HG03097 (cell line): ENCODE results near the gene GATA5.

ENCODE experiments used
- ATAC-seq: cut with Tn5 transposase; IDR thresholded peaks from one replicate; pipeline ENCODE4 v1.9.1; 2021; ENCODE audit not compliant: unreplicated experiment, low FRiP score

The GATA5 gene

GRCh38 chr20:62488470-62488869 is 12.7 kb upstream of the GATA5 start:
- ATAC-seq: no peak

DNA sequence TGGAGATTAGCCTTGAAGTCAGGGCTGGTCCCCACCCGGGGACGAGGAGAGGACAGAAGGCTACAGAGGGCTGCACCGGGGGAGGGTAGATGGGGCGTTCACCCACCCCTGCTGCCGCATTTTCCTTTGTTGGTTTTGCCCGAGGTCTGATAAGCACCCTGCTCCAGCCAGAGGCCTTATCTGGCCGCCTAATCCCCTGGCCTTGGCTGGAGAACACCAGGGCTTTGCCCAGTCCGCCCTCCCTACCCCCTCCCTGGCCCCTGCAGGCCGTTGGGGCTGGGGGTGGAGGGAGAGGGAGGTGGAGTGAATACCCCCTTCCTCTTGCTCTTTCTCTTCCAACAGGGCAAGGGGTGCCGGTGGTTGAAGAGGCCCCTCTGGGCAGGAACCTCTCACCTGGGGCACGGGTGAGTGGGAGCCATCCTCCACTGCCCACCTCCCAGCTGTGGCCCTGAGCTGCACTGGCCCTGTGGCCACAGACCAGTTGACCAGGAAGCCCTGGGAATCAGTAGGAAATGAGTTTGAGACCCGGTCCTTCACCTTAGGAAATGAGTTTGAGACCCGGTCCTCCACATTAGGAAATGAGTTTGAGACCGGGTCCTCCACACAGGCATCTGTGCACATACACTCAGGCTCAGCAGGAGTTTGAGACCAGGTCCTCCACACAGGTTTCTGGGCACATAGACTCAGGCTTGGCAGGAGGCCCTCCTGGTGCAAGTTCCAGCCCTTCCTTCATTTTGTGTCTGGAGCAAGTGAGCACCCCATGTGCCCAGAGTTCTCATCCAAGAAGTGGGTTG is 12.0 kb upstream of the GATA5 start:
- ATAC-seq: no peak

GRCh38 chr20:62487118-62487517 is 11.3 kb upstream of the GATA5 start:
- ATAC-seq: no peak

DNA sequence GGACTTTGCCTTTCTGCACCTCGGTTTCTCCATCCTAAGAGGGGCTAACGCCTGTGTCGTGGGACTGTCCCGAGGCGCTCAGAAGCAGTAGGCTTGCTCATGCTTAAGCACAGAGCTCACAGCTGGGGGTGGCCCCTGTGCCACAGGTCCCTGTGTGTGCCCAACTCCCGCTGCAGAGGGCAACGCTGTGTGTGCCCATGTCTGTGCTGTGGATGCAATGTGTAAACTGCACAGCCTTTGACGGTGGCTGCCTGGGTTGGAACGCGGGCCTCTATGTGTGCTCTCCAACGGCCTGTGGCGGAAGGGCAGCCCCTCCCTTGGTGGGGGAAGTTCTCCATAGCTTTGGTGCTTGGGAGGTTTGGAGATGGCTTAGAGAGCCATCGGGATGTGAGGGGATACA is 10.7 kb upstream of the GATA5 start:
- ATAC-seq: no peak

- no peak for ATAC-seq
Measured at GRCh38 chr20:62485701-62486089, 9.9 kb upstream of the GATA5 start.

DNA sequence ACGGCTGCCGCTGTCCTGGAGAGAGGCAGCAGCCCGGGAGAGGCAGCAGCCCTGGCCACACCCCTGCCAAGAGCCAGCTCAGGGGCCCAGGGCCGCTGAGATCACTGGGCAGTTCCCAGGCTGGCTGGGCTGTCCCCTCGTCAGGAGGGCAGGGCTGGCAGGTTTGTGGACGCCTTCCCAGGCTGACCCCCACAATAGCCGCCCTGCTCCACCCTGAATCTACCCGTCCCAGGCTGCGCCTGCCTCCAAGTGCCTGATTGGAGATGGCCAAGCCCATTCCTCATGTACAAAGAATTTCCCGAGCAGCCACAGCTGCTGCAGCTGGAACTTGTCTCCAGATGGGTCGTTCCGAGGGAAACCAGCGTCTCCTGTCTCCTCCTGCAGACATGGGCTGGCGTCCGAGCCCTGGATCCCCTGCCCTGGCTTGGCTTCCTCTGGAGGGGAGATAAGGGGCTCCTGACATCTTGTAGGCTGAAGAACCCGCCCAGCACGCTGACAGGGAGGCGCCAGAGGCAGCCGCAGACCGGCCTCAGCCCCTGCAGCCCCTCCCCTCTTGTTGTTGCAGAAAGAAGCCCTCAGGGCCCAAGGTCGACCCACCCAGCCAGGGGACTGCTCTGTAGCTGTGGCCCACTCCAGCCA is 9.4 kb upstream of the GATA5 start:
- no peak for ATAC-seq

DNA sequence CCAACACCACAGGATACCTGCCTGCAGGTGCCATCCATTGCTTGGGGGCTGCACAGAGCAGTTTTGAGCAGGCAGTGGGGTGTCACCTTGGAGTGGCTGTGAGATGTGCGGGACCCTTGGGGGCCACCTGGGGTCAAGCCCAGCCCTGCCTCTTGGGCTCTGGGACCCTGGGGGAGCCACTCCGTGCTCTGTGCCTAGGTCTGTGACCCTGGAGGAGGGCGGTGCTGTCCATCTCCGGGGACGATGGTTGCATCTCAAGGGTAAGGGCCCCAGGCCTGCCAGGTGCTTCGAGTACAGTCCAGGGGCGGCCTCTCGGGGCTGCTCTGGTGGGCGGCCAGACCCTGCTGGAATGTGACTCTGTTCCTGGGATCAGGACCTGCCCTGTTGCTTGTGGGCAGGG is 8.7 kb upstream of the GATA5 start:
- no peak for ATAC-seq

GRCh38 chr20:62483613-62484458 is 8.0 kb upstream of the GATA5 start:
- ATAC-seq: no peak

GRCh38 chr20:62482974-62483373 is 7.2 kb upstream of the GATA5 start:
- ATAC-seq: no peak

DNA sequence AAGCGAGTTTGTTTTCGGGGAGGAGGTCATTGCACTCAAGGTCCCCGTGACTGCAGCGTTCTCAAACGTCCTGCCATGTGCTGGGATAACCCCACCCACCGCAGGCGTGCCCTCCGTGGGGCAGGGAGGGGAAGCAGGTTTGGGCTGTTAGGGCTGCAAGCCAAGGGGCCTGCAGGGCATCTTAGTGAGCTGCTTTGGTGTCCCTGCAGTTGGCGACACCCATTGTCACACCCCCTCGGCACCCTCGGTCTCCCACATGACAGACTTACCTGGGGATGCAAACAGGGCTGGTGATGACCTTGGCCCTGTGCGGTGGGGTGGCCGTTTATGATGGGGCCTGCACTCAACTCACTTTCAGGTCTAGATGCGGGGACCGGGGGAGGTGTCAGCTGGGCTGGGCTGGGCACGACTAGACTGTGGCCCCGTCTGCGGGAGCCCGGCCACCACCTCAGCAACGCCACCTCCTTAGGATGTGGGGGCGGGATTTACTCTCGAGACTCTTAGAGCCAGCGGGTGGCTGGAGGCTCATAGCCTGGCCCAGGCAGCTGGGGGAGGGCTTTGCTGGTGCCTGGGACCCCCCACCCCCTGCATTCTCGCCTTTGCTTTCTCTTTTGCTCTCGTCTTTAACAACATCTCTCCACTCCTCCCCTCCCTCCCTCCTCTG is 6.5 kb upstream of the GATA5 start:
- no peak for ATAC-seq

GRCh38 chr20:62481425-62482145 is 5.8 kb upstream of the GATA5 start:
- no peak for ATAC-seq

DNA sequence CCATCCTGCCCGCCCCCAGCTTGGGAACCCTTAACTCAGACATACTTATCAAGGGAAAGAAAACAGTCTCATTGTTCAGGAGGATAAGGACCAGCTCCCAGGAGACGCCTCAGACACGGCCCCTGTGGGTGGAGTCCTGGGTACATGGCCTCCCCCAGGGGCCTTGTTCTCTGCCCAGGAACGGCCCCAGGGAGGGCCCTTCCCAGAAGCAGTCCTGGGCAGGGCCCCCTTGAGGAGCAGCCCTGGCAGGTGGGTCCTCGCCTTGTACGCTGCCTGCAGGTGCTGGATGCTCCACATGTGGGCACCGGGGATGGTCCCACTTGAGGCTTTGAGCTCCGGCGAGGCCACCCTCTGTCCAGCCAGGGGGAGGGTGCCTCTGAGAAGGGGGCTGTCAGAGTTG is 4.5 kb upstream of the GATA5 start:
- ATAC-seq: no peak

DNA sequence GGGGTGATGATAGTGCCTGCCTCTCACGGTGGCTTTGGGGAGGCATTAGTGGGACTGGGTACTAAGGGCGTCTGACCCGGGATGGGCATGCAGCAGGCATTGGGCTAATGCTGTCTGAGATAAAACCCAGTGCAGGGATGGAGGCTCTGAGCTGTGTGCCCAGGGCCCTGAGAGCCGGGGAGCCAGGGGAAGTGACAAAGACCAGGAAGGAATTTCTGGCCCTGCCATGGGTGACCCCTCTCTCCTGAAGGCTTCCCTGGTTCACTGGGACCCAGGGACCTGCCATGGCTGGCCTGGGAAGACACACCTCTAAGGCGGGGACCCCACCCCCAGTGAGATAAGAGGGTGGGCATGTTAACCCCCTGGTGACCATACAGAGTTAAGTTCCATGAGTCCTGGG is 3.9 kb upstream of the GATA5 start:
- ATAC-seq: no peak

DNA sequence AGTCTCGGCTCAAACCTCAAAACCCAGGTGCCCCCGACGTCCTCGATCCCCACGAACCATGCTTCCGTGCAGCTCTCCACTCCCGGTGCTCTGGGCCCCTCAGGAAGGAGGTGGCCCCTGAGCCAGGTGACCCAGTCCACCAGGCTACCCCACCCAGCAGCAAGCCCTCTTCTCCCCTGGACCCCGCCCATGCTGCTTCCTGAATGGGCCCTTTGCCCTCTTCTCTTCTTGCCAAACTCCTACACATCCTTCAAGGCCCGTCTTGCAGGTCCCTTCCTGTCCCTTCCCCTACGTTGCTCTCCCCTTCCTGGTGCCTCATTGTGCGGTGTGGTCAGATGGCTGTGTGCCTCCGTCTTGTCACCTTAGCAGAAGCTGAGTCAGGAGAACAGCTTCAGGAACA is 3.4 kb upstream of the GATA5 start:
- no peak for ATAC-seq

DNA sequence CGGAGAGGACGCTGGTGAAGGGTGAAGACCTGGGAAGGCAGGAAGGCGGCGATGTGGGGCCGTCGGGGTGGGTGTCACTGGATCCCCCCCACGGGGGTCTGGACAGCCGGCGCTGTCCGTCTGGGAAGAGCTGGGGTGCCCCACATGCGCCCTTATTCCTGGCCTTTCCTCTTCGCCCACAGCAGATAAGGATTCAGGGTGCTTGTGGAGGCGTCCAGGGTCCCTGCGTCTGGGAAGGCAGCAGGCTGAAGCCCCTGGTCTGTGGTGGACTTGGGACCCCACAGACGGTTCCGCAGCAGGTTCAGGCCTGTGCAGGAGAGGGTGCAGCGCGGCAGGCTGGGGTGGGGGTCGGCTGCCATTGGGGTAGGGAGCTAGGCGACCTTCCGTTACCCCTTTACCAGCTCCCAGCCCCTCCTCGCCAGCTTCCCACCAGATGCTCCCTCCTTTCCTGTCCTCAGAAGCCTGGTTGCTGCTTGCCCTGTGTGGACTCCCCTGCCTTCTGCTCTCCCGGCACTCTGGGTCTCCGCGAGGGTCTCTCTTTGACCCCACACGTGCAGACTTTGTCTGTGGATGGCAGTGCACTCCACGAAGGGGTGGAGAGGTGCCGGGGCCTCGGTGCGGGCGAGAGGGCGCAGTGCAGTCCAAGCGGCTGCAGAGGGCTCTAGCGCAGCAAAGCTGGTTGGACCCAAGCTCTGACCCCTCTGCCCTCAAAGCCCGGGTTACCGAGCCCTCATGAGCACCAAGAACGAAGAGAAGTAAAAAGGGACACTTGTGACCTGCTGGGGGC is 2.1 kb upstream of the GATA5 start:
- no peak for ATAC-seq

GRCh38 chr20:62476056-62476838 is 452 bp upstream of the GATA5 start:
- no peak for ATAC-seq

DNA sequence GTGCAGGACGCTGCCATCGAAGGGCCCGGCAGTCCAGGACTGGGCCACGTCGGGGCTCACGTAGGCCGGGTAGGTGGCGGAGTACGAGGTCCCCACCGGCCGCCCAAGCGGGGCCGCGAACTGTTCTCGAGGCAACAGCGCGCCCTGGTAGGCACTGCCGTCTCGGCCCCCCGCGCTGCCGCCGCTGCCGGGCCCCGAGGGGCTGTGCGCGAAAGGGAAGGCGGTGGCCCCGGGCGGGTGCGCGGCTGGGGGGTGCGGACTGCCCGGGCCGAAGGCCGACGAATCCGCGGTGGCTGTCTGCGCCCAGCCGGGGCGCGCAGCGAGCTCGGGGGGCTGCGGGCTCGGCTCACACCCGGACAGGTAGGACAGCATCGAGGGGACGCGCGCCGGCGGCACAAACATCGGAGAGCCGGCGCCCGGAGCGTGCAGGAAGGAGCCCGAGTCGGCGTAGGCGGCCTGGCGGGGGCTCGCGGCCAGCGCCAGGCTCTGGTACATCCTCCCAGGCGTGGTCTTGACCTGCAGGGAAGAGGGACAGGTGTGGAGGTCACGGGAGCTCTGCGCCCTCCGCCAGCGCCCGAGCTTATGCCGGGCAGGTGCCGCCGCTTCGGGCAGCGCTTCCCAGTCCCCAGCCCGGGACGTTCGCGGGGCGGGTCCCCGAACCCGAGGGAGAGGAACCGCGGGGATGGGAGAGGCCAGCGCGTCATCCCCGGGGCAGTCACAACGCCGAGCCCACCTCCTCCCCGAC is 596 bp downstream of the GATA5 start:
- no peak for ATAC-seq

DNA sequence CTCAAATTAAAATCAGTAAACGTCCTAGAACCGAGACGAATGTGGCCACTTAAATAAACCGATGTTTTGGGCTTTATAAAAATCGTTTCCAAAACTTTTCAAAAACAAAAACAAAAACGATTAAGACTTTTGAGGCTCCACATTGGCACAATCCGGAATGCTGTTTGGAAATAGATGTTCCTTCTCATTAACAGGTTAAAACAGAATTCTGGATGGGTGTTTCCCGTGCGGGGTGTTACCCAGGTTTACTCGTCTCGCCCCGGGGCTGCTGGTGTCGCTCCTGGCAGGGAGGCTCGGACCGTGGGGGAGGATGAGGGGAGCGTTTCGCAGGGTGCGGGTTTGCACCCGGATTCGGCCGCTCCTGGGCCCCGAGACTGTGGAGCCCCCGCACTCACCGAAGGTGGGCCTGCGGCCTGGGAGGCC is 1.2 kb downstream of the GATA5 start:
- no peak for ATAC-seq
